GM23248 (cell line): Measurements from ENCODE around the gene LRIG1. TPM values are rescaled to one million over a fixed set of nuclear protein-coding genes. Genes with fewer than 3 reads are reported as not detected.

Source experiments
- DNase-seq: peaks from one replicate; pipeline ENCODE4 v3.0.0-alpha.2; 2015
- H2AFZ ChIP-seq: fragments of 200-600 bp; sonication (generic); 2 replicates; pipeline ENCODE4 v1.6.1; 2016; ENCODE audit warnings: antibody characterized with exemption
- H3F3A ChIP-seq: fragments of 200-600 bp; sonication (generic); 2 replicates; pipeline ENCODE4 v1.6.1; 2016; ENCODE audit warnings: mild to moderate bottlenecking, antibody characterized with exemption, mixed run types; ENCODE audit not compliant: insufficient read depth
- H3K27ac ChIP-seq: fragments of 200-600 bp; sonication (generic); 2 replicates; pipeline ENCODE4 v1.5.1; 2016; ENCODE audit warnings: mild to moderate bottlenecking
- H3K27me3 ChIP-seq: fragments of 200-600 bp; sonication (generic); replicated peaks from 2 replicates; pipeline ENCODE4 v1.6.1; 2016; ENCODE audit warnings: mild to moderate bottlenecking; ENCODE audit not compliant: insufficient read depth
- H3K36me3 ChIP-seq: fragments of 200-600 bp; sonication (generic); 2 replicates; pipeline ENCODE4 v1.6.1; 2016; ENCODE audit warnings: low read depth, mild to moderate bottlenecking
- H3K4me1 ChIP-seq: fragments of 200-600 bp; sonication (generic); 2 replicates; pipeline ENCODE4 v1.6.1; 2016; ENCODE audit warnings: mild to moderate bottlenecking; ENCODE audit not compliant: insufficient read depth
- H3K4me2 ChIP-seq: fragments of 200-600 bp; sonication (generic); one replicate; pipeline ENCODE4 v1.6.1; 2016; ENCODE audit warnings: mild to moderate bottlenecking; ENCODE audit not compliant: unreplicated experiment
- H3K4me3 ChIP-seq: fragments of 200-600 bp; sonication (generic); 2 replicates; pipeline ENCODE4 v1.5.1; 2016; ENCODE audit warnings: mild to moderate bottlenecking
- H3K79me2 ChIP-seq: fragments of 200-600 bp; sonication (generic); 2 replicates; pipeline ENCODE4 v1.6.1; 2016; ENCODE audit warnings: mild to moderate bottlenecking; ENCODE audit not compliant: insufficient read depth
- H3K9ac ChIP-seq: fragments of 200-600 bp; sonication (generic); 2 replicates; pipeline ENCODE4 v1.6.1; 2016; ENCODE audit warnings: mild to moderate bottlenecking
- H3K9me2 ChIP-seq: fragments of 200-600 bp; sonication (generic); 2 replicates; pipeline ENCODE4 v1.6.1; 2016; ENCODE audit warnings: mixed run types, mild to moderate bottlenecking, moderate library complexity; ENCODE audit not compliant: insufficient read depth
- H3K9me3 ChIP-seq: fragments of 200-600 bp; sonication (generic); one replicate; pipeline ENCODE4 v1.6.1; 2017; ENCODE audit warnings: low read depth
- H4K20me1 ChIP-seq: fragments of 200-600 bp; sonication (generic); 2 replicates; pipeline ENCODE4 v1.6.0; 2016; ENCODE audit not compliant: insufficient read depth
- EZH2 ChIP-seq: fragments of 200-600 bp; sonication (generic); IDR thresholded peaks from 2 replicates; pipeline ENCODE4 v1.6.1; 2018; ENCODE audit warnings: antibody characterized with exemption, mild to moderate bottlenecking; ENCODE audit not compliant: insufficient read depth, poor library complexity, severe bottlenecking
- EZH2phosphoT487 ChIP-seq: fragments of 200-600 bp; sonication (generic); IDR thresholded peaks from 2 replicates; pipeline ENCODE4 v1.6.1; 2018; ENCODE audit warnings: antibody characterized with exemption, moderate library complexity, mild to moderate bottlenecking, low read depth; ENCODE audit not compliant: insufficient read depth
- WGBS, 2 experiments: methylation state at CpG; one replicate each; pipeline ENCODE4 v1.1.6; 2015 to 2017; ENCODE audit warnings: low lambda C conversion rate in 2 of 2, low coverage in 1 of 2; ENCODE audit errors: missing lambda C conversion rate in 2 of 2; 5-methylcytosine and 5-hydroxymethylcytosine counted together
- in situ Hi-C: fragments of 300-500 bp; cut with MboI; formaldehyde crosslinking; loops from 2 replicates; pipeline ENCODE4 v1.15.0; 2020
- polyA plus RNA-seq: library from polyadenylated mRNA; unstranded; fragments of >200 nt; fragmentation: Nextera tagmentation; extraction: Ambion mirVana; gene quantifications from 2 replicates; pipeline ENCODE4 v1.2.1, GENCODE V29; 2016
- total RNA-seq: library from RNA; depleted of rRNA; stranded (reverse); fragments of >200 nt; shearing (Covaris generic); gene quantifications from 2 replicates; pipeline ENCODE4 v1.2.3, GENCODE V29; 2014

The LRIG1 gene
- total and polyA plus RNA-seq, 2 experiments from 2014 or later, result 3.1 to 6.5 TPM

DNA sequence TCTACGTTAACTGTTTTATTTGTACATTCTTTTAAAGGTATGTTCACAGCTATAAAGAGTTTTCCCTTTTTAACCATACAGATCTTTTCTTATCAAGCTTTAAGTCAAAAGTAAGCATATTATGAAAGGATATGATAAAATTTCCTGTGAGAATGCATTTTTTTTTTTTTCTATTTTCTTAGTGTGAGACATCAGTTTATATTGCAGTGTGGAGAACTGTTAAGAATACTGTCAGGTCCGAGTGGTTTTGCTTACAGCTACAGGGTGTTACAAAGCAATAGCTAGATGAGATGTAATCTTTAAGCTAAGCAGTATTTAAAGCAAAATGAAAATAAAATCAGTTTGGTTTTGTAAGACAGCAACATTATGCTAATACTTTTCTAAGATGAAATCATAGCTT, 146.8 kb downstream of the LRIG1 start:
- Histone ChIP-seq H3K4me1 (peaks cover 12% of the 10 kb centered on the region; the same call in 1 of the 2 replicates), H3K79me2 (no peaks in the 10 kb centered on the region), H3K4me3 (no peak overlapping the region), H3K9ac (no peak overlapping the region), H4K20me1 (no peaks in the 10 kb centered on the region), H3K9me2 (no peaks in the 10 kb centered on the region), H3F3A (peaks cover 6% of the 10 kb centered on the region; the same call in 1 of the 2 replicates), H3K27ac (no peak overlapping the region), H2AFZ (no peak overlapping the region), H3K36me3 (no peaks in the 10 kb centered on the region), H3K9me3 (no peaks in the 10 kb centered on the region), H3K4me2 (no peak overlapping the region), H3K27me3 (no peaks in the 10 kb centered on the region)
- in situ Hi-C loops, result no loop called here
- 89 to 97% methylated on average over 2 of the region's 2 CpGs for WGBS, 2 experiments
- TF ChIP-seq EZH2phosphoT487, result no peak
- no peak for TF ChIP-seq EZH2
- no peak for DNase-seq

DNA sequence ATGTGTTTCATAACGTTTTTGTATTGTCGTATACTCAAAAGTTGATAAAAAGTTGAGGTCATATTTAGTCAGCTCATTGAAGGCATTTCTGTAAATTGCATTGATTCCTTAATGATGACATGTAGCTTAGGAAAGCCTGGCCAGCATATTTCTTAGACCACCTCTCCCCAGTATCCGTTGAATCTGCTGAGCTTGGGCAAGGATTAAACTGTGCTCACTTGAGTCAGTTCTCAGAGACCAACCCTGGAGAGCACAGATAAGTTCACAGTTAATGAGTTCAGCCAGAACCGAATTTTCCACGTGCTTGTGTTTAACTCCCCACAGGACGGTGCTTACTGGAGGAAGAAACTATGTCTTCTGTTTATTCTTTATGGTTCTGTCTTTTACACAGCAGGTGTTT, 147.3 kb downstream of the LRIG1 start:
- H3K27me3 ChIP-seq, result no peaks in the 10 kb centered on the region
- H3K9me2 ChIP-seq, result no peaks in the 10 kb centered on the region
- TF ChIP-seq EZH2, result no peak
- no peak for TF ChIP-seq EZH2phosphoT487
- H3K36me3 ChIP-seq, result no peaks in the 10 kb centered on the region
- 63 to 67% methylated on average over 6 of the region's 6 CpGs for WGBS, 2 experiments
- H3F3A ChIP-seq, result peaks cover 6% of the 10 kb centered on the region; the same call in 1 of the 2 replicates
- no peaks in the 10 kb centered on the region for H3K79me2 ChIP-seq
- H3K27ac ChIP-seq, result no peak overlapping the region
- no peak overlapping the region for H2AFZ ChIP-seq
- H4K20me1 ChIP-seq, result no peaks in the 10 kb centered on the region
- H3K9ac ChIP-seq, result no peak overlapping the region
- peak; percentile 17 for DNase-seq
- H3K4me2 ChIP-seq, result no peak overlapping the region
- in situ Hi-C loops, result no loop called here
- no peak overlapping the region for H3K4me3 ChIP-seq
- peaks cover 12% of the 10 kb centered on the region; the same call in 1 of the 2 replicates for H3K4me1 ChIP-seq
- H3K9me3 ChIP-seq, result no peaks in the 10 kb centered on the region

DNA sequence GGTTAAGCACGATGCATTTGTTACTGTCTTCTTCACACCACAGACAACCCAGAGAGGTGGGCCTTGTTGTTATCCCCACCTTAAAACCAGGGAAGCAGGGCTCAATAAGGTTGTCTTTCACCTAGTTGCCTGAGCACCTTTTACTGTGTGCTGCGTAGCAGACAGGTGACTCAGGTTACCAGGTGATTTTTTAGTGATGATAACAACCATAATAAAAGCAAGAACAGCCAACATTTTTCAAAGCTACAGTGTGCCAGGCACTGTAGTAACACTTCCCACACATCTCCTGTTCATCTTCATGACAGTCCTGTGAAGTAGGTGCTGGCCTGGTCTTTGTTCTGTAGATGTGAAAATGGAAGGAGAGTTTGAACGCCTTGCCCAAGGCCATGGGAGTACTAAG, 147.8 kb downstream of the LRIG1 start:
- no peak overlapping the region for H3K4me3 ChIP-seq
- no peak overlapping the region for H3K27ac ChIP-seq
- H3K9me2 ChIP-seq, result no peaks in the 10 kb centered on the region
- H3K27me3 ChIP-seq, result no peaks in the 10 kb centered on the region
- in situ Hi-C loops, result no loop called here
- DNase-seq, result no peak
- H3K4me2 ChIP-seq, result no peak overlapping the region
- peaks cover 6% of the 10 kb centered on the region; the same call in 1 of the 2 replicates for H3F3A ChIP-seq
- no peaks in the 10 kb centered on the region for H3K36me3 ChIP-seq
- H3K79me2 ChIP-seq, result no peaks in the 10 kb centered on the region
- no peak overlapping the region for H2AFZ ChIP-seq
- H3K9me3 ChIP-seq, result no peaks in the 10 kb centered on the region
- H4K20me1 ChIP-seq, result no peaks in the 10 kb centered on the region
- peaks cover 12% of the 10 kb centered on the region; the same call in 1 of the 2 replicates for H3K4me1 ChIP-seq
- WGBS, 2 experiments, result 94 to 97% methylated on average over 3 of the region's 3 CpGs
- H3K9ac ChIP-seq, result no peak overlapping the region
- TF ChIP-seq EZH2phosphoT487 (no peak), EZH2 (no peak)

DNA sequence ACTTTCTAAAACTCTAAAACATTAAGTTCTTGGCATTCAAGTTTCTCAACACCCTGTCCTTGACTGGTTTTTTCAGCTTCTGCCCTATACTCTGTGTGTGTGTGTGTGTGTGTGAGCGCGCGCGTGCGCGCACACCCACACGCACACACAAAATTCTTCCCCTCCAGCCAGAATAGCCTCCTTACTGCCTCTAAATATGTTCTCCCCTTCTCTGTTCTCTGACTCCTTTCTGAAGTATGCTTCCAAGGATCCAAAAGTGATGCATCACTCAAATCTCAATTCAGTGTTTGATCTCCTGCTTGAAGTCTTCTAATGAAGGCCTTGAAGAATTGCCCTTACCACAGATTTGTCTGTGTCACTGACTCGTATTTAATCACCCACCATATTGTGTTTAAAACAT, 150.2 kb downstream of the LRIG1 start:
- Histone ChIP-seq H3K79me2 (no peaks in the 10 kb centered on the region), H3K4me1 (peaks cover 12% of the 10 kb centered on the region; the same call in 1 of the 2 replicates), H3K4me2 (no peak overlapping the region), H4K20me1 (no peaks in the 10 kb centered on the region), H3K4me3 (no peak overlapping the region), H3K9me3 (no peaks in the 10 kb centered on the region), H3K27me3 (no peaks in the 10 kb centered on the region), H3K27ac (no peak overlapping the region), H3K9ac (no peak overlapping the region), H3K36me3 (no peaks in the 10 kb centered on the region), H2AFZ (no peak overlapping the region), H3K9me2 (no peaks in the 10 kb centered on the region), H3F3A (peaks cover 6% of the 10 kb centered on the region; the same call in 1 of the 2 replicates)
- in situ Hi-C loops, result no loop called here
- TF ChIP-seq EZH2 (no peak), EZH2phosphoT487 (no peak)
- WGBS, 2 experiments, result 88% methylated on average over 8 of the region's 8 CpGs
- DNase-seq, result peak; percentile 36

DNA sequence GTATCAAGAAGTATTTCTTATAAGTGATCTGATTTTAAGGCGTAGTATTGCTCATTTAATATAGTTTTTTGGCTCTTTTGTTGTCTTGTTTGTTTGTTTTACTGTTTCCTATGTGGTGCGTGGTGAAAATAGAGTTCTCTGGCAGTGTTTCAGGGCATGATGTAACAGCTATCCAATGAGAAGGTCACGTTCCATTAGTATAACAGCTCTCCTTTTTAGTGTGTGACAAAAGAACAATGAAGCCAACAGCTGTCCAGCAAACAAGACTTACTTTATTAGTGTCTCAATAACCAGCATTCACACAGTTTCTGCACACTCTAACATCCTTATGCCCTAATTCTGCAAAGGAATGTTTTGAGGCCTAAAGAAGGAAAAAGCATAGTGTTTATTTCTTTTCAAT, 152.1 kb downstream of the LRIG1 start:
- Histone ChIP-seq H3K4me2 (no peak overlapping the region), H3K4me1 (peaks cover 14% of the 10 kb centered on the region), H3K27me3 (no peaks in the 10 kb centered on the region), H3K9me2 (no peaks in the 10 kb centered on the region), H3K27ac (no peak overlapping the region), H3K4me3 (no peak overlapping the region), H3K36me3 (no peaks in the 10 kb centered on the region), H3K9me3 (no peaks in the 10 kb centered on the region), H3K79me2 (no peaks in the 10 kb centered on the region), H3F3A (peaks cover 6% of the 10 kb centered on the region; the same call in 1 of the 2 replicates), H3K9ac (no peak overlapping the region), H2AFZ (no peak overlapping the region), H4K20me1 (no peaks in the 10 kb centered on the region)
- WGBS, 2 experiments, result 92 to 96% methylated on average over 3 of the region's 3 CpGs
- no peak for DNase-seq
- in situ Hi-C loops, result no loop called here
- TF ChIP-seq EZH2, result no peak
- no peak for TF ChIP-seq EZH2phosphoT487
